ELR (cell line): ENCODE results near the gene CORO7.
A peak's percentile ranks its signal among the peaks of the same experiment; 100 is the strongest.
"Not testable (repeated sequence)": the region's sequence is repeated elsewhere in the genome, so short reads cannot be mapped to it uniquely, and the experiment has no call there.

Experiments used
- DNase-seq: peaks from one replicate; pipeline ENCODE4 v3.0.0-alpha.2; 2015; ENCODE audit warnings: low read depth

Gene CORO7

DNA sequence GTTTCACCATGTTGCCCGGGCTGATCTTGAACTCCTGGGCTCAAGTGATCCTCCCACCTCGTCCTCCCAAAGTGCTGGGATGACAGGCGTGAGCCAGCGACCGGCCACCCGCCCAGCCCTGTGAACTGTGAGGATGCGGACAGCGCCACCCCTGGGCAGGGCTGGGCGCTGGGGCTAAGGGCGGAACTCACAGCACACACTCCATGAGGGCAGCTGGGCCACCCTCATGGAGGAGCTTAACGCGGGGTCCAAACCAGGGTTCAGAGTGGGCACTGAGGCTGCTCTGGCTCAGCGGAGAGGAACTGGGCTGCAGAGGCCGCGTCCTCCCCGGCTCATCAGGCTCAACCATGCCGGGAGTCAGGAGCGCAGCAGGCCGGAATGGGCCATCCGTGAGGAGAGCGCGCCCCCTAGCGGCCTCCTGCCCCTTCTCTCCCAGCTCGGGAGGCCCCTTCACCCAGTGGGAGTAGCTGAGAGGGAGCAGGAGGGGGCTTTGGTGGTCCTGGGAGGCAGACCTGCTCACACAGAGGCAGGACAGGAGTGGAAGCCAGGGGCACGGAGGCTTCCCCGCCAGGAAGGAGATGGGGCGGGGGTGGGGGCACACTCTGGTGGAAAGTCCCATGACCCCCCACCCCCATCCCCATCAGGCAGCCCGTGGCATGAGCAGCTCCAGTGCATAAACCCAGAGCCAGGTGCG, 13.8 kb downstream of the CORO7 start:
- peak; percentile 79 for DNase-seq

DNA sequence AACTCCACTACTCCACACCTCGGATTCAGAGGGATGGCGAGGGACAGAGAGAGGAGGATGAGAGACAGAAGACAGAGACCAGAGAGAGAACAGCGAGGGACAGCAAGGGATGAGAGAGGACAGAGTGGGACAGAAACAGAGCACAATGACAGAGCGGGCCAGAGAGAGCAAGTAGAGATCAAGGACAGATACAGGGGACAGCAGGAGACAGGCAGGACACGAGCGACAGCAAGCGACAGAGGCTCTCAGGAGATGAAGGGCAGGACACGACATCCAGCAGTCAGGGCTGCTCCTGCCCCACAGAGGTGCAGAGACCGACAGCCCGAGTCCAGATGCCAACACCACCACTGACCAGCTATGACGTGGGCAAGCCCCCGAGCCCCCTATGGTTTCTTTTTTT, 14.9 kb downstream of the CORO7 start:
- DNase-seq = no peak

DNA sequence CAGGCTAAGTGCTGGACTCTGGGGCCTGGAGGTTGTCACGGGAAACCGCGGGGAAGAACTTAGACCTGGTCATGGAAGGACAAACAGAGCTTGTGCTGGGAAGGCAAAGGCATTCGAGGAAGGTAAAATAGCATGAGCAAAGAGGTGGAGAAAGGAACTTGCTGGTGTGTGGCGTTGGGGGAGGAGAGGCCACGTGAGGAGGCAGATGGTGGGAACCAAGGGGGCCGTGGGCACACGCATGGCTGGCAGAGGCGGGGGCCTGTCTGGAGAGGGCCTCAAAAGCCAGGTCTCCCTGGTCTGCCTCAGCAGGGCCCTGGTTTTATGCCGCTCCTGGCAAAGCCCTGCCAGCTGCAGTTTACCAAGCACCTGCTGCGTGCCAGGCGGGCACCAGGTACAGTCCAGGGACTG, 15.3 kb downstream of the CORO7 start:
- no peak for DNase-seq

DNA sequence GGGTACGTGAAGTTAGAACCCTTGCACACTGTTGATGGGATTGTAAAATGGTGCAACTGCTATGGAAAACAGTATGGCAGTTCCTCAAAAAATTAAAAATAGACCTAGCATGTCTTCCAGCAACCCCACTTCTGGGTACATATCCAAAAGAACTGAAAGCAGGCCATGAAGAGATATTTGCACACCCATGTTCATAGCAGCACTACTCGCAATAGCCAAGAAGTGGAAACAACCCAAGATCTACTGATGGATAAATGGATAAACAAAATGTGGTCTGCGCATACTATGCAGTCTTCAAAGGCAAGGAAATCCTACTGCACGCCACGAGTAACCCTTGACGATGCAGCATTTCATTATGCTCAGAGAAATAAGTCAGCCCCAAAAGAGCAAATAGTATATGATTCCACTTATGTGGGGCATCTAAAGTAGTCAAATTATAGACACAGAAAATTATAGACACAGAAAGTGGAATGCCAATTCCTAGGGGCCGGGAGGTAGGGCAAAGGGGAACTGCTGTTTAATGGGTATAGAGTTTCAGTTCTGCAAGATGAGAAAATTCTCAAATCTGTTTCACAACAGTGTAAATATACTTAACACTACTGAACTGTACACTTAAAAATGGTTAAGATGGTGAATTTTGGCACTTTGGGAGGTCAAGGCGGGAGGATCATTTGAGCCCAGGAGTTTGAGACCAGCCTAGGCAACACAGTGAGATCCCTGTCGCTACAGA, 17.2 kb downstream of the CORO7 start:
- DNase-seq = no peak

DNA sequence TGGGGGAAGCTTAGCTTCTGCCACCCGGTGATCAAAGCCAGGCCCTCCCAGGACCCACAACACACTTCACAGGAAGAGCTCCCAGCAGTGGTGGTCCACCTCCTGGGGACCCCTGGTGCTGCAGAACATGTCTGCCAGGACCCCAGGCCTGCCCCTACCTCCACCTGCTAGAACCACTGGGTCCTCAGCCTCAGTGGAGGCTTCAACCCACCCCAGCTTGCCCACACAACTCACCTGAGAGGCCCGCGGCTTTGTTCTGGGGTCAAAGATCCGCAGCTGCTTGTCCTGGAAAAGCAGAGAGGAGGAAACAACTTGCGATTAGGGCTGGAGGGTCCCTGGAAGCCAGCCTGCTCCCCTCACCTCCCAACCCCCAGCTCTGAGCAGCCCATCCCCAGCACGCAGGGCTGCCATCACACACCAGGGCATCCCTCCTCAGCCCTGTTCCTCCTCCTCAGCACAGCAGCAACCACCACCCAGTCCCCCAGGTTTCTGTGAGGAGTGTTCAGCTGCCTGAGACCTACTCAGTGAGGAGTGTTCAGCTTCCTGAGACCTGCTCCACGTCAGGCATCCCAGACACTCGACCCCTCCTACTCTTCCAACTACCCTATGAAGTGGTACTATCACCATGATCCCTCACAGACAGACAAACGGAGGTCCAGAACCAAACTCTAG, 21.2 kb downstream of the CORO7 start:
- DNase-seq = no peak

DNA sequence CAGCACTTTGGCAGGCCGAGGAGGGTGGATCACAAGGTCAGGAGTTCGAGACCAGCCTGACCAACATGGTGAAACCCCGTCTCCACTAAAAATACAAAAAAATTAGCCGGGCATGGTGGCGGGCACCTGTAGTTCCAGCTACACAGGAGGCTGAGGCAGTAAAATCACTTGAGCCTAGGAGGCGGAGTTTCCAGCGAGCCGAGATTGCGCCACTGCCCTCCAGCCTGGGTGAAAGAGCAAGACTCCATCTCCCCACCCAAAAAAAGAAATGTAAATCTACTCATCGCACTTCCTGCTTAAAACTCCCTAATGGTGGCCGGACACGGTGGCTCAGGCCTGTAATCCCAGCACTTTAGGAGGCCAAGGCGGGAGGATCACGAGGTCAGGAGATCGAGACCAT, 22.5 kb downstream of the CORO7 start:
- not testable (repeated sequence) for DNase-seq

DNA sequence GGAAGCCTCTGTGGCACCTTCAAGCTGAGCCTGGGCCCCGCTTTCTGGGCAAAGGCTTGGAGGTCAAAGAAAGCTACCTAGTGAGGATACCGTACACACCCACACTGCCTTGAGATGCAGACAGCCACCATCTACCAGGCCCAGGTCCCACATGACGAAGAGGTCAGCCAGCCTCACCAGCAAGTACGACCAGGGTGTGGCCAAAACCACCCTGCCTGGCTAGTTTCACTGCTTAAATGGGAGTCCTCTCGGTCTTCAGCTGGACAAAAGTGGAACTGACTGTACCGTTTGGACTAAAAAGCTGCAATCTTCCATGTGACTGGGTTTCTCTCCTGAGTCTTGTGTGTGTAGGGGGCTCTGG, 23.2 kb downstream of the CORO7 start:
- DNase-seq = no peak

DNA sequence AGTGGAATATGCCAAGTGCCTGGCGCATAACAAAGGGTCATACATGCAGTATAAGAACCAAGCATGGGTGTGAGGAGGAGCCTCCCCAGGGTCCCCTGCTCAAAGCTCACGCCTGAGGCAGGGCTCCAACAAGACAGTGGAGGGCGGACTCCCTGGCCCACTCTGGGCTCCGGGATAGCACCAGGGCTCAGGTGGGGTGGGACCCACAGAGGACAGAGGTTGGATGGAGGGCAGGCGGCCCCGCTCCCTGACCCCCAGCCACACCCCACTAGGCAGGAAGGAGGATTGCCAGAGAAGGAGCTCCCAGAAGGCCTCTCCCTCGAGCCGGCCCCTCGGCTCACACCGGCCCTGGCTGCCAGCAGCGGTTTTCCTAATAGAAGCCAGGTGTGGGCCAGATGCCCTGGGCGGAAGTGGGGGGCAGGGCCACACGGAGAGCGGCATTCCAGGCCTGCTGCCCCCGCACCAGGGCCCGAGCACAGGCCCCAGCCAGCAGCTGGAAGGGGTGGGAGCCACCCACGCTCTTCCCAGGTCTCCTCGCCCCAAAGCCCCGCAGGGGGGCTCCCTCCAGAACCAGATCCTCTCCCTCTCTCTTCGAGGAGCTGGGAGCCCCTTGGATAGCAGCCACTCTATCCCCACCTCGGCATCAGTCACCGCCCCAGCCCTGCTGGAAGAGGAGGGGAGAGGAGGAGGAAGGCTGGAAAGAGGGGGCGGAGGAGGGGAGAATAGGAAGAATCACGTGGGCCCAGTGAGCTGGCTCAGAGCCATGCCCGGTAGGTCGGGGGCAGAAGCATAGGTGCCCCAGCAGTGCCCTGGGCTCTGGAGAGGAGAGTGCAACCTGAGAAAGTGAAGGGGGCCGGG, 23.8 kb downstream of the CORO7 start:
- DNase-seq = no peak

DNA sequence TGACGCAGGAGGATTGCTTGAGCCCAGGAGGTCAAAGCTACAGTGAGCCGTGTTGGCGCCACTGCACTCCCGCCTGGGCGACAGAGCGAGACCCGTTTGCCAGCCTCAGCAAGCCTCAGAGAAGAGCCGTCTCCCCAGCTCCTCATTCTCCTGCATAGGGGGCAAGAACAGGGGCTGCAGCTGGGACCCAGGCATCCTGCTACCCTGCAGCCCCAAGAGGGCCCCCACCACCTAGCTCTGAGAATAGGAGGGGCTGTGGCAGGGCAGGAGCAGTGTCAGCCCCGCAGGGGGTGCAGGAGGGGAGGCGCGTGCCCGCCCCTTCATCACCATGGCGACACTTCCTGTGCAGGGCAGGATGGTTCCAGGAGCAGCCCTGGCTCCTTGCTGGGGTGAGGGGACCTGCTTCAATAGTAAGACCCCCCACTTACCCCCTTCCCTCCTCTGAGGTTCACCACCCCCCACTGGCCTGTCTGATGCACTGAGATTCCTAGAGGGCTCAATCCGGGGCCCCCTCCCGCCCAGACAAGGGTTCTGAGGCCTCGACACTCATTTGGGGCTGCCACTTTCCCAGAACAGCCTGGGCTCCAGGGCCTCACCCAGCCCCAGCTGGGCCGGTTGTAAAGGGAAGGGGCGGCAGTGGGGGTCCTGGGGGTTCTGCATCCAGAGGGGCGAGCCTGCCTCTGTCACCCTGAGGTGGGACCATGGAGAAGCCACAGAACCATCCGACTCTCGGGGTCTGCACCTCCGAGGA, 24.6 kb downstream of the CORO7 start:
- no peak for DNase-seq

DNA sequence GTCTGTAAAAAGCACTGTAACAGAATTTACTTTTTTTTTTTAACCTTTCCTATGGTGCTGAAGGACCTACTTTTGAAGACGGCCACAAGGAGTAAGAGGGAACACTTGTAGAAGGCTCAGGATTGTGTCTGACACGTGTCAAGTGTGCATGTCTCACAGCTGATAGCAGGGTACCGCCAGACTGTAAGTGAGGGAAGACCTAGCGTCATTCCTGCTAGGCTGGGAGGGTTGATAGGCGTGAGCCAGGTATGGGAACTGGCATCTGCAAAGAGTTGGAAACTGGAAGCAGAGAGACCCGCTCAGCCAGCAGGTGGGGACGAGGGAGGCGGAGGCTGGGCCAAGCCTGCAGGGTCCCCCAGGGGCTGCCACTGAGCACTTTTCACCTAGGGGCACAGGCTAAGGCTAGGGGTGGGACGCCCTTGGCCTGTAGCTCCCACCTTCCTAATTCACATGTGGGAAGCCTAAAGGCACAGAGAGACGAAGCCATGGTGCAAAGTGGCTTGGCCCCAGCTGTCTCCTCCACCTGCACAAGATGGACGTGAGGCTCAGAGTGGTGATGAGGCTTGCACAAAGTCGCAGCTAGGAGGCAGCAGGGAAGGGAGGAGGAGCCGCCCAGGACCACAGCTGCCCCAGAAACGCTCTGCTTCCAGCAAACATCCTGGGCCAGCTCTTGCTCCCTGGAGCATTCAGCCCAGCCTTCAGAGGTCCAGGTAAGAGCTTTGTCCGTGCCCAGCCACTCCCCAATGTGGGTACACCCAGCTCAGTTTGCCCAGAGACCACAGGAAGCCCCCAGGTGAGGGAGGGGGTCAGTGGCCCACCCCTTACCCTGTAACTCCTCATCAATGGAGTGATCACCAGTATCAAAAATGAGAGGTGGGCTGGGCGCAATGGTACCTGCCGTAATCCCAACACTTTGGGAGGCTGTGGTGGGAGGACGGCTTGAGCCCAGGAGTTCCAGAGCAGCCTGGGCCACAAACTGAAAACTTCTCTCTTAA, 25.8 kb downstream of the CORO7 start:
- DNase-seq = no peak

DNA sequence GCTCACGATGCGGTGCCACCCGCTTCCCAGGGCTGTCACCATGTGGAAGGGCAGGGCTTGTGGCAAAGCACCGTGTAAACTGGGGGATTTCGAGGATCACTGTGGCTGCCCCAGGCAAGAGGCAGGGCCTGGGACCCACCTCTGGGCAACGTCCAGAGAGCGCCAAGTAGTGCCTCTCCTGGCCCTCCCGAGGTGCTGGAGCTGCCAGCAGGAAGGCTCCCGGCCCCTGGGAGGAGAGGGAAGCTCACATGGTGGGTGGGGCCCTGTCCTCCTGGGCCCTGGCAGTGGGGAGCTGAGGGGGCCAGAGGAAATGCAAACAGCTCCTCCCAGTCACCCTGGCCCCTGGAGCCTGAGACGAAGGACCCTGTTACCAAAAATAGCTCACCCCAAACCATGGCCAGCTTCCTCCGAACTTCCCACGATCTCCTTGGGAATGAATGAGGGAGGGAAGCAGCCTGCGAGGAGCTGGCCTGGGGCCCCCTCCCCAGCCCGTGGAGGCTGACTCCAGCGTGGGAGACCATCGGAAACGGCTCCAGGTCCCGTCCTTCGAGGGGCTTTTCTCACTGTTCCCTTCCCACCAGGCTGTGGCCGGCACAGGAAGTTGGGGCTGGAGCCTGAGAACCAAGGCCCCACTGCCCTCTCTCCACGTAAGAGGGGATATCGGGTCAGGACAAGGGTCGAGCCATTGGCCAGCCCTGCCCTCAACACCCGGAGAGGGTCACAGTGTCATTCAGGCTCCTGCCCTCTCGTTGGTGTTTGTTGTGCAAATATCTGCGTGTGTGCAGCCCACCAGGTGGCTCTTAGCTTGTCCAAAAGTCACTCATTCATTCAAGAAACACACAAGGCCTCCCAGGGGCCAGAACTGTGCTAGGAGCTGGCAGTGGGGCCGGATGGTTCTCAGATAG, 27.1 kb downstream of the CORO7 start:
- no peak for DNase-seq

DNA sequence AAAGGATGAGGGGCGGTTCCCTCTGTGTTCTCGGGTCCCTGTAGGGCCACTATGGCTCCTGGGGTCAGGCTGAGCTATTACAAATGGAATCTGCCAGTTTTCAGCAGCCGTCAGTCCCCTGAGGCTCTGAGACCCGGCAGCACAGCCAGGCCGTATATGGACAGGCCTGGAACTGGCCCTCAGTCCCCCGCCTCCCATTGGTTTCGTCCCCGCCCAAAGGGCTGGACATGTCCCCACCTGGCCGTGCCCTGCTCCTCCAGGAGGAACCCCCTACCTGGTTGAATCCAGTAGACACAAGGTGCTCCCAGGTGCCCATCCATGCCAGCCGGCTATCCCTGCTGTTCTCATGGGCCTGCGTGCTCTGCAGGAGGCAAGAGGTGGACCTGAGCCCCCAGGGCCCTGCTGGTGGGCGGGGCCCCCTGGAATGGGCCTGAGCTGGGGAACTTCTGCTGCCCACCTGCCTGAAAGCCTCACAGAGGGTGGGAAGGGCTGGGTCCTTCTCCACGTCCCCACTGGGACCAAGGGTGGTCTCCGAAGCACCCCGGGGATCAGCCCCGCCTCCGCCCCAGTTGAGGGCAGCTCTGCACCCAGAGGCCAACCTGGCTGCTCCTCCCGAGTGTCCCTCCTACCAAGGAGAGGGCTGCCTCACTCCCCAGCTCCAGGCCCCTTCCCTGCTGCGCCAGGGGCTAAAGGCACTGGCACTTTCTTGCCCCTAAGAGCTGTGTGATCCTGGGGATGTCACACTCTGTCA, 27.9 kb downstream of the CORO7 start:
- DNase-seq = peak; percentile 56

DNA sequence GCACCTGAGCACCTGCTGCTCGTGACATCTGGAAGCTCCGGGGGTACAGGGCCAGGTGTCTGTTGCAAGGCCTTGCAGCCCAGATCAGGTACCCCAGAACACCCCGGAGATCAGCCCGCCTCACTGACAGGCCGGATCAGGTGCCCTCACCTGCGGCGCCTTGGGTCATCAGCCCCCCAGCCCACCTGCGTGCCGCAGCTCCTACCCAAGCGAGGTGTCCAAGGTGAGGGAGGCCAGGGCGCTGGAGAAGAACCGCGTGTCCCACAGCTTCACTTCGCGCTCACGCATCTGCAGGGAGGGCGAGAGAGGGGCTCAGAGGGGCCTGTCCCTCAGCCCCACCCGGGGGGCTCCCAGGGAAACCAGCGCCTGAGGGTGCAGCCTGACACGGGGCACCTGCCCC, 28.6 kb downstream of the CORO7 start:
- DNase-seq = no peak

DNA sequence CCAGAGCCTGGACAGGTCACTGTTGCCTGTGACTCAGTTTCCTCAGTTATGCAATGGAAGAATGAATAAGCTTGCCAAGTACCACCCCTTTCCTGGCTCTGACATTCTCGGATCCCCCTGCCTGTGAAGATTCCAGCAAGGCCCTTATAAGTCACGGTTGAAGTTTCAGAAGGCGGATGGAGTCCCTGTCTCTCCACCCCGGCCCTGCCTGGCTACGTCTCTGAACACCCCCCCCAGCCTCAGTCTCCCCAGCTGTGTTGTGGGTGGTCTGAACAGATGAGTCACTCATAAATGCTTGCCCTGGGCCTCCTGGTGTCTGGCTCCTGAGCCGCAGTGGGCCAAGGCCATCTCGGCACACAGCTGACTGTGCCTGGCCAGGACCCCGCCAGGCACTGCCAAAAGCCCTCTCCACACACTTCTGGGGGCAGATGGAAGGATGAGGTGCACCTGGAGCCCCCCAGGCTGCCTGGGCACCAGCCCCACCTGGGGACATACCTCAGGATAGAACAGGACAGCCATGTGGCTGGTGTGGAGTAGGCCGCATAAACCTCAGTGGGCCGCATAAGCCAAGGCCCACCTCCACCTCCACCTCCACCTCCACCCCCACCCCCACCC, 29.3 kb downstream of the CORO7 start:
- peak; percentile 34 for DNase-seq

DNA sequence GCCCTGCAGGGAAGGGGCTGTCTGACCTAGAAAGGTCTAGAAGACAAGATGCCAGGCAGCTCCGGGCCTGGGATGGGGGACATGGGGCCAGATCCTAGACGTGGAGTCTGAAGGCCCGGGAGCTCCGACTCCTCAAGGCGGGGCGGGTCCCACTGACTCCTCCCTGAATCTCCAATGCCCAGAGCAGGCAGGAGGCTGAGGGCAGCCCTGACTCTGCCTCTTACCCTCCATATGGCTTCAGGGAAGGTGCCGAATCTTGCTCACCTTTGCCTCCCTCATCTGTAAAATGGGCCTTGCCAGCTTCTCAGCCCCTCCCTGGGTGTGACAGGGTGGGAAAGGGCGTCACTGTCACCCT, 30.0 kb downstream of the CORO7 start:
- DNase-seq = no peak

DNA sequence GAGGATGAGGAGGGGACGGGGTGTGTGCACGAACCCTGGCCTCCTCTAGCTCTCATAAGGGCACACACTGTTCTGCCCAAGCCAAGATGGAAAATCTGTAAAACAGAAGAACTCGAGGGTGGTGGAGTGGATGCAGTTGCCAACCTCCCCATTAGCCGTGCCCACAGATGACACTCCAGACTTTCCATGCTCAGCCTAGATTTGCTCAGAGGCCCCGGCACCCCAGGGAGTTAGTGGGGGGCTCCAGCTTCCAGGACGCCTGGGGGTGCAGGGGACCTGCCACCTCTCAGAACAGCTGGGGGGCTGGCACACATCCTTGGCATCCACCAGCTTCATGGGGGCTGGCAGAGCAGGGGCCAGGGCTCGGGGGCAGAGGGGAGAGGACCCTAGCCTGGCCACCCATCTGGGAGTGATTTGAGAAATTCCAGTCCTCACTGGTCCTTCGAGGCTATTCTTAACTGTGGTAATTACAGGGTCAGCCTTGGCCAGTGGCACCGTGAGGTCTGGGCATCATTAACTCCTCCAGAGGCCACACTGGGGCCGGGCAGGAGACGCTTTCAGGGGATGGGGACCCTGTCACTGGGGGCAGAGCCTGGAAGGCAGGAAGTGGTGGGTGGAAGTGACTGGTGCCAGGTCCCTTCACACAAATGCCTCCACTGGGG, 30.5 kb downstream of the CORO7 start:
- no peak for DNase-seq

DNA sequence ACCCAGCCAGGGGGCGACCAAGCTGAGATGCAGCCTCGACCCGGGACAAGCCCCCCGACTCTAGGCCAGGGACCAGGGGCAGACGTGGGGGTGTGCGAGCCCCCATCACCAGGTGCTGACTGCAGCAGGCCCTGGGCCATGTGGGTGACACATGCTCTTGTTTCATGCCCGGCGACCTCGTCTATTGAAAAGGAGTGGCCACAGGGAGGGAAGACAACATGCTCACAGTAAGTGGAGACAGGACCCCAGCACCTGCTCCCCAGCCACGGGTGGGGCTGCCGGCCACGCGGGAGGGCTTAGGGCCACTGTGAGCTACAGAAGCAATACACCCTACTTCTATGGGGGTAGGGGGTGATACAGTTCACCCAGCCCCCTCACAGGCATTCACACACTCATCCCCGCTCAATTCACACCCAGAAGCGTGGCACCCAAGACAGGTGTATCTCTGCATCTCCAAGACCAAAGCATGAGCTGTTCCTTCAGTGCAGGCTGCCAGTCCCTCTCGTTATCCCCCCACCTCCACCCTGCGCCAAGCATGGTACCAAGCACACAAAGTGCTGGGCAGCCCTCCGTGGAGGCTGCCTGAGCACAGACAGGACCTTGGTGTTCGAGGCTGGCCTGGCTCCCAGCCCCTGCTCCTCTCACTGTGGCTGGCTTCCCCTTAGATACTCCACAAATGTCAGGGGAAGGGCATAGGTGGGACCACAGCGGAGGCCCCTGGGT, 31.2 kb downstream of the CORO7 start:
- no peak for DNase-seq
